HCT116 (cell line): Measurements from ENCODE around the gene ASPHD1. TPM values are rescaled to one million over a fixed set of nuclear protein-coding genes. Genes with fewer than 3 reads are reported as not detected.

Experiments
- ATAC-seq: fragments of 200-7000 bp; cut with Tn5 transposase; 2 replicates; pipeline ENCODE4 v1.9.1; 2020; ENCODE audit warnings: mild to moderate bottlenecking, moderate library complexity
- BruUV-seq: library from RNA; stranded (reverse); fragments of 400-500 nt; replicated peaks from 2 replicates; lab custom pipeline; 2021; lab: Mats Ljungman, UMichigan
- CTCF ChIA-PET: fragments of 300-600 bp; sonication (Branson Sonifier 250); formaldehyde crosslinking; loops from one replicate; lab custom pipeline; 2021; ENCODE audit warnings: antibody characterized with exemption; lab: Charles Lee
- POLR2A ChIA-PET: fragments of 300-600, 350-600 bp; sonication (Branson Sonifier 250); formaldehyde crosslinking; loops from one replicate; lab custom pipeline; 2021; ENCODE audit warnings: antibody characterized with exemption; lab: Charles Lee
- RAD21 ChIA-PET, 2 experiments: fragments of 300-600 bp; sonication (Branson Sonifier 250); formaldehyde crosslinking; loops; one replicate each; lab custom pipeline; 2023; ENCODE audit warnings: low total read pairs in 2 of 2; ENCODE audit not compliant: uncharacterized antibody in 2 of 2, unreplicated experiment in 2 of 2, low non-redundant PET in 1 of 2; lab: Charles Lee
- DNase-seq: peaks from one replicate; pipeline ENCODE4 v3.0.0-alpha.2; 2010; ENCODE audit warnings: low read depth, low spot score
- H2AFZ ChIP-seq: fragments of 200-600 bp; shearing (Covaris generic), sonication (generic); 2 replicates; pipeline ENCODE4 v1.6.1; 2017; ENCODE audit warnings: low read depth, mixed run types, mixed read lengths, antibody characterized with exemption, low read length; ENCODE audit not compliant: poor library complexity, severe bottlenecking
- H3K27ac ChIP-seq: 2 replicates; pipeline ENCODE4 v1.5.1; 2012; ENCODE audit warnings: low read depth, low read length
- H3K27me3 ChIP-seq: fragments of 200-600 bp; sonication (generic); 2 replicates; pipeline ENCODE4 v1.6.1; 2016; ENCODE audit warnings: mixed run types, low read length, mixed read lengths; ENCODE audit not compliant: insufficient read depth
- H3K36me3 ChIP-seq, 2 experiments: fragments of 200-500 bp in 1 of 2; fragments of 200-600 bp in 1 of 2; sonication (Bioruptor generic) in 1 of 2; sonication (generic) in 1 of 2; 2 replicates each; pipeline versions ENCODE4 v1.5.1 to v1.6.1; 2014 to 2016; ENCODE audit warnings: low read length in 2 of 2, inconsistent platforms in 1 of 2, mixed read lengths in 1 of 2, mixed run types in 1 of 2; ENCODE audit not compliant: insufficient read depth in 2 of 2, control insufficient read depth in 1 of 2
- H3K4me1 ChIP-seq, 2 experiments: fragments of 200-600 bp in 1 of 2; sonication (generic) in 1 of 2; 2 replicates each; pipeline versions ENCODE4 v1.5.1 to v1.6.1; 2012 to 2017; ENCODE audit warnings: low read length in 2 of 2, inconsistent platforms in 1 of 2, mild to moderate bottlenecking in 1 of 2, mixed read lengths in 1 of 2, mixed run types in 1 of 2, moderate library complexity in 1 of 2; ENCODE audit not compliant: insufficient read depth in 2 of 2, control insufficient read depth in 1 of 2
- H3K4me2 ChIP-seq: fragments of 200-600 bp; sonication (generic); 2 replicates; pipeline ENCODE4 v1.6.1; 2017; ENCODE audit warnings: mixed run types, low read length, mixed read lengths
- H3K4me3 ChIP-seq, 2 experiments: fragments of 200-600 bp in 1 of 2; sonication (generic) in 1 of 2; replicated peaks in 1 of 2; 2 replicates each; pipeline ENCODE4 v1.5.1; 2011 to 2016; ENCODE audit warnings: low read length in 2 of 2, control low read depth in 1 of 2, low read depth in 1 of 2, mild to moderate bottlenecking in 1 of 2, mixed read lengths in 1 of 2, mixed run types in 1 of 2
- H3K79me2 ChIP-seq: fragments of 200-600 bp; sonication (generic); 2 replicates; pipeline ENCODE4 v1.6.1; 2017; ENCODE audit warnings: mild to moderate bottlenecking, mixed run types, low read length, moderate library complexity, mixed read lengths; ENCODE audit not compliant: insufficient read depth
- H3K9ac ChIP-seq: fragments of 200-600 bp; sonication (generic); 2 replicates; pipeline ENCODE4 v1.6.1; 2016; ENCODE audit warnings: low read length, mixed read lengths
- H3K9me2 ChIP-seq: fragments of 200-600 bp; sonication (generic), shearing (Covaris generic); 2 replicates; pipeline ENCODE4 v1.6.1; 2017; ENCODE audit warnings: mixed run types, mild to moderate bottlenecking, moderate library complexity; ENCODE audit not compliant: insufficient read depth
- H3K9me3 ChIP-seq, 2 experiments: fragments of 200-500 bp in 1 of 2; fragments of 200-600 bp in 1 of 2; sonication (Bioruptor generic) in 1 of 2; sonication (generic) in 1 of 2; 2 replicates each; pipeline ENCODE4 v1.6.1; 2014 to 2017; ENCODE audit warnings: low read length in 2 of 2, mixed read lengths in 2 of 2, inconsistent platforms in 1 of 2, low read depth in 1 of 2, mild to moderate bottlenecking in 1 of 2, mixed run types in 1 of 2, moderate library complexity in 1 of 2; ENCODE audit not compliant: control insufficient read depth in 1 of 2, insufficient read depth in 1 of 2
- H4K20me1 ChIP-seq: fragments of 200-600 bp; sonication (generic), shearing (Covaris generic); 2 replicates; pipeline ENCODE4 v1.6.1; 2017; ENCODE audit warnings: mixed run types, mild to moderate bottlenecking, moderate library complexity; ENCODE audit not compliant: insufficient read depth
- ATF3 ChIP-seq: IDR thresholded peaks from 2 replicates; pipeline ENCODE4 v1.6.1; 2012
- CBX3 ChIP-seq: IDR thresholded peaks from 2 replicates; pipeline ENCODE4 v1.6.1; 2012; ENCODE audit warnings: low read depth
- CEBPB ChIP-seq: IDR thresholded peaks from 2 replicates; pipeline ENCODE4 v1.6.1; 2012; ENCODE audit warnings: low read depth
- CTCF ChIP-seq, 3 experiments: fragments of 200-600 bp in 1 of 3; sonication (generic) in 1 of 3; IDR thresholded peaks in 2 of 3; conservative IDR thresholded peaks in 1 of 3; 2 replicates each; pipeline ENCODE4 v1.5.1; 2012 to 2017; ENCODE audit warnings: low read depth in 2 of 3, low read length in 2 of 3, antibody characterized with exemption in 1 of 3, borderline replicate concordance in 1 of 3, control low read depth in 1 of 3, mild to moderate bottlenecking in 1 of 3, mixed read lengths in 1 of 3, mixed run types in 1 of 3, moderate library complexity in 1 of 3; ENCODE audit not compliant: insufficient read depth in 1 of 3
- ELF1 ChIP-seq: IDR thresholded peaks from 2 replicates; pipeline ENCODE4 v1.6.1; 2012; ENCODE audit warnings: low read depth, borderline replicate concordance
- EZH2 ChIP-seq: fragments of 200-600 bp; sonication (generic); IDR thresholded peaks from 2 replicates; pipeline ENCODE4 v1.6.1; 2017; ENCODE audit warnings: antibody characterized with exemption, mixed run types
- EZH2phosphoT487 ChIP-seq: fragments of 200-600 bp; IDR thresholded peaks from 2 replicates; pipeline ENCODE4 v1.6.1; 2018; ENCODE audit warnings: antibody characterized with exemption, borderline replicate concordance
- JUND ChIP-seq: IDR thresholded peaks from 2 replicates; pipeline ENCODE4 v1.6.1; 2012
- POLR2A ChIP-seq: IDR thresholded peaks from 2 replicates; pipeline ENCODE4 v1.7.0; 2011; ENCODE audit warnings: borderline replicate concordance; ENCODE audit not compliant: insufficient read depth, insufficient read length; ENCODE audit errors: extremely low read depth
- POLR2AphosphoS5 ChIP-seq: IDR thresholded peaks from 2 replicates; pipeline ENCODE4 v1.6.1; 2011; ENCODE audit warnings: mild to moderate bottlenecking, low read depth, low read length, moderate library complexity
- RAD21 ChIP-seq: IDR thresholded peaks from 2 replicates; pipeline ENCODE4 v1.6.1; 2012; ENCODE audit warnings: low read depth, mild to moderate bottlenecking
- REST ChIP-seq: IDR thresholded peaks from 2 replicates; pipeline ENCODE4 v1.6.1; 2012; ENCODE audit warnings: low read depth
- SRF ChIP-seq: IDR thresholded peaks from 2 replicates; pipeline ENCODE4 v1.6.1; 2012; ENCODE audit warnings: low read depth
- TCF7L2 ChIP-seq: IDR thresholded peaks from 2 replicates; pipeline ENCODE4 v1.7.0; 2011; ENCODE audit warnings: borderline replicate concordance, inconsistent platforms; ENCODE audit not compliant: insufficient read depth, insufficient read length; ENCODE audit errors: extremely low read depth
- ZBTB33 ChIP-seq: IDR thresholded peaks from 2 replicates; pipeline ENCODE4 v1.6.1; 2011; ENCODE audit warnings: mild to moderate bottlenecking, low read length, moderate library complexity; ENCODE audit not compliant: insufficient replicate concordance; ENCODE audit errors: extremely low read depth
- ZFX ChIP-seq: fragments of 450-650 bp; IDR thresholded peaks from 2 replicates; pipeline ENCODE4 v1.6.1; 2017
- ZNF274 ChIP-seq: fragments of 200-500 bp; sonication (Bioruptor generic); IDR thresholded peaks from 2 replicates; pipeline ENCODE4 v1.6.1; 2014; ENCODE audit warnings: mild to moderate bottlenecking, low read depth, low read length, inconsistent platforms
- intact Hi-C: fragments of 100-400 bp; cut with micrococcal nuclease; formaldehyde crosslinking; loops from 2 replicates; pipeline ENCODE4 v1.10.0; 2022
- total RNA-seq: library from RNA; stranded (reverse); gene quantifications from one replicate; pipeline ENCODE4 v1.2.1, GENCODE V29; 2021; ENCODE audit not compliant: unreplicated experiment

The ASPHD1 gene
- total RNA-seq, 1 experiment from 2014 or later: 18.4 TPM

- peak; percentile 40 to 66 (median 42); a peak in 5 of 6 replicates for TF ChIP-seq CTCF (IDR thresholded peaks at IDR 0.05 in 2 of 3, conservative IDR thresholded peaks at IDR 0.05 in 1 of 3; ENCODE audit: borderline replicate concordance in 1 of 3, insufficient read depth in 1 of 3, low read depth in 2 of 3, low read length in 2 of 3)
- peak; percentile 78 for TF ChIP-seq JUND
- TF ChIP-seq ZFX: no peak
- TF ChIP-seq CEBPB: peak; percentile 38; the same call in 1 of the 2 replicates
- no peak for TF ChIP-seq EZH2
- TF ChIP-seq EZH2phosphoT487: no peak
- TF ChIP-seq POLR2A: peak; percentile 19
- no peak for TF ChIP-seq ZNF274
Observed at GRCh38 chr16:29943846-29944799, 43.8 kb downstream of the ASPHD1 start (continued).

- peaks cover 27 to 34% of the 10 kb centered on the region in 2 experiments for H3K4me1 ChIP-seq
- intact Hi-C loops: no loop called here
- no peak overlapping the region for H3K4me2 ChIP-seq
- RAD21 ChIA-PET: no interaction called here
- DNase-seq (no peak), ATAC-seq (no peak)
- no peak overlapping the region for H2AFZ ChIP-seq
- H3K27me3 ChIP-seq: no peaks in the 10 kb centered on the region
- no peak overlapping the region for H3K4me3 ChIP-seq
- no peaks in the 10 kb centered on the region for H3K9me3 ChIP-seq
- H3K79me2 ChIP-seq: no peaks in the 10 kb centered on the region
- no peak overlapping the region for H3K27ac ChIP-seq
- H3K9me2 ChIP-seq: no peaks in the 10 kb centered on the region
- H3K36me3 ChIP-seq: no peaks in the 10 kb centered on the region
- no TSS peak for BruUV-seq
- H3K9ac ChIP-seq: no peak overlapping the region
- H4K20me1 ChIP-seq: no peaks in the 10 kb centered on the region
- CTCF ChIA-PET: no interaction called here
- POLR2A ChIA-PET: no interaction called here
- TF ChIP-seq ZBTB33 (no peak), SRF (no peak), JUND (no peak), RAD21 (no peak), POLR2AphosphoS5 (no peak), EZH2 (no peak), CBX3 (no peak), ELF1 (no peak), ATF3 (no peak), TCF7L2 (no peak), REST (no peak)
Observed at GRCh38 chr16:29947897-29948296, 47.6 kb downstream of the ASPHD1 start.
